Measurements from ENCODE around the gene PRPS1. TPM values are rescaled to one million over a fixed set of nuclear protein-coding genes. Genes with fewer than 3 reads are reported as not detected.

Gene PRPS1
- total RNA-seq, 1 experiment from 2014 or later = 72.0 TPM

DNA sequence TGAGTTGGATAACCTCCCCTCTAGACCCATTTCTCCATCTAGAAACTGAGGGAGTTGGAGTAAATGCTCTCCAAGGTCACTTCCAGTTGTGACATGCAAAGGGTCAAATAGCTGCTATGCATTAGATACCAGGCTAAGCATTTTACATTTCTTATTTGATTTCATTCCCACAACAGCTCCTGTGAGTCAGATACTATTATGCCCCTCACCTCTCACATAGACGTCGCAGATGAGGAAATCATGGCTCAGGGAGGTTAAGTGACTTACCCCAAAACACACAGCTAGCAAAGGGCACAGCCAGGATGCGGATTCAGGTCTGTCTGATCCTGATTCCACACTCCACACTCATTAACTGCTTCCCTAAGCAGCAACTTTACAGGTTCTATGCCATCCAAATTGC lies 57.7 kb downstream of the PRPS1 start:
- Histone ChIP-seq H3K9me3 (replicated peaks) (no peaks in the 10 kb centered on the region), H3K36me3 (no peaks in the 10 kb centered on the region), H3K4me3 (no peak overlapping the region), H3K27ac (no peak overlapping the region), H3K4me1 (replicated peaks) (no peaks in the 10 kb centered on the region), H3K27me3 (replicated peaks) (no peaks in the 10 kb centered on the region)
- no peak for DNase-seq (ENCODE audit: low read depth in 1 of 2, low spot score in 2 of 2)

DNA sequence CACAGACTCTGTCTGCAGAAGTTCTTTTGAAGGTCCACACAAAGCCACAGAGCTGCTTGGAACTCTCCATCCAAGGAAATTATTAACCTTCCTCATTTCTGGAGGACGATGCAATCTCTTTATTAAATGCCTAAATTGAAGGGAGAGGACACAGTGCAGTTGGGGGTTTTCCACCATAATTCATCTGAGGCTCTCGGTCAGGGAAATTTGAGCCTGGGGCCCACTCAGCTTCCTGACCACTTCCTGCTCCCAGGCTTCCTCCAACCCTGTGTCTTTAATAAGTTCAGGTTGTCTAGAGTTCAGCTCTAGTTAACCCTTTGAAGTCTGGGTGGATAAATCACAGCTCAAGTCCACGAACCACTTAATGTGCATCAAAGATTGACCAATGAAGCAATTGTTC lies 58.5 kb downstream of the PRPS1 start:
- no peak overlapping the region for H3K4me3 ChIP-seq
- H3K27me3 ChIP-seq (replicated peaks) = no peaks in the 10 kb centered on the region
- H3K27ac ChIP-seq = no peak overlapping the region
- no peaks in the 10 kb centered on the region for H3K36me3 ChIP-seq
- no peaks in the 10 kb centered on the region for H3K9me3 ChIP-seq (replicated peaks)
- DNase-seq (ENCODE audit: low read depth in 1 of 2, low spot score in 2 of 2) = no peak
- no peaks in the 10 kb centered on the region for H3K4me1 ChIP-seq (replicated peaks)

DNA sequence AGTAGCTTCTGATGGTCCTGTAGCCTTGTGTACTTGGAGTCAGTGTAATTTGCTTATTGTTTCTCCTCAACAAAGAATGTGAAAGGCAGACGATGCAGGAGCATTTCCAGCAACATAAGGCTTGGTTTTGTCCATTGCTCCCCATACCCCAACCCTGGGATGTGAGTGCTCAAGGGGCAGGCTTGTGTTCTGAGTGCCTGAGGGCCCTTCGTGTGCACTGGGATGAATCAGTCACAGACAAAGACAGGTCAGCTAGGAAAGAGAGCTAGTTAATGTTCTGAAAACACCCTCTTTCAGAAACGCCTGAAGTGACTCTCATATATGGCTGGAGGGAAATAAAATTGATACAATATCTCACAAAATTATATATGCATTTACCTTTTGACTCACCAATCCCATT lies 59.1 kb downstream of the PRPS1 start:
- no peak for DNase-seq (ENCODE audit: low read depth in 1 of 2, low spot score in 2 of 2)

DNA sequence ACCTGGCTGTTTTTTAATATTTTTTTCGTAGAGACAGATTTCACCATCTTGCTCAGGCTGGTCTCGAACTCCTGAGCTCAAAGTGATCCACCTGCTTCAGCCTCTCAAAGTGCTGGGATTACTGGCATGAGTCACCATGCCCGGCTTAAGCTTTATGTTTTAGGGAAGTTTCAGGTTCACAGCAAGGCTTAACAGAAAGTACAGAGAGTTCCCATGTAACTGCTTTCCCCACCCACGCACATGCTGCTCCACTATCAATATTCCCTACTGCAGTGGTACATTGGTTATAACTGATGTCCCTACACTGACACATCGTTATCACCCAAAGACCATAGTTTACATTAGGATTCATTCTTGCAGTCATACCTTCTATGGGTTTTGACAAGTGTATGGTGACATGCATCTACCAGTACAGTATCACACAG lies 62.7 kb downstream of the PRPS1 start:
- no peak for DNase-seq (ENCODE audit: low read depth in 1 of 2, low spot score in 2 of 2)
- no peaks in the 10 kb centered on the region for H3K9me3 ChIP-seq (replicated peaks)
- no peaks in the 10 kb centered on the region for H3K27me3 ChIP-seq (replicated peaks)
- H3K4me3 ChIP-seq = no peak overlapping the region
- H3K36me3 ChIP-seq = no peaks in the 10 kb centered on the region
- no peak overlapping the region for H3K27ac ChIP-seq
- no peaks in the 10 kb centered on the region for H3K4me1 ChIP-seq (replicated peaks)

More for the DNA sequence above, 59.1 kb downstream of the PRPS1 start:
- H3K9me3 ChIP-seq (replicated peaks) = no peaks in the 10 kb centered on the region
- H3K36me3 ChIP-seq = no peaks in the 10 kb centered on the region
- no peak overlapping the region for H3K4me3 ChIP-seq
- no peak overlapping the region for H3K27ac ChIP-seq
- no peaks in the 10 kb centered on the region for H3K4me1 ChIP-seq (replicated peaks)
- no peaks in the 10 kb centered on the region for H3K27me3 ChIP-seq (replicated peaks)

DNA sequence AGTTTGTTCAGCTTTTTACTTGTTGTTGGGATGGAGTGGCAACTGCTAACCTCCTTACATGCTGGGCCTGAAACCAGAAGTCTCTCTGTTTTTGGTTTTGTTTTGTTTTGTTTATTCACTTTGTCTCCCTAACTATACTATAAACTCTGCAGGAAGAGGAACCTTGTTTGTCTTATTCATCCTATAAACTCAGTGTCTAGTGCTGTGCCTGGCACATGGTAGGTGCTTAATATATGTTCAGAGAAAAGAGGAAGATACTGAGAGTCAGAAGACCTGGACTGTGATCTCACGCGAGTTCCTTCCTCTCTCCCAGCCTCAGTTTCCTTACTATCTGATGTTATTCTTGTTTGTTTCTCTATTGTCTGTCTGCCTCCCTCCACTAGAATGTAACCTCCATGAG lies 71.3 kb downstream of the PRPS1 start:
- Histone ChIP-seq H3K36me3 (no peaks in the 10 kb centered on the region), H3K27me3 (replicated peaks) (no peaks in the 10 kb centered on the region), H3K4me3 (no peak overlapping the region), H3K27ac (no peak overlapping the region), H3K9me3 (replicated peaks) (no peaks in the 10 kb centered on the region), H3K4me1 (replicated peaks) (no peaks in the 10 kb centered on the region)
- no peak for DNase-seq (ENCODE audit: low read depth in 1 of 2, low spot score in 2 of 2)

DNA sequence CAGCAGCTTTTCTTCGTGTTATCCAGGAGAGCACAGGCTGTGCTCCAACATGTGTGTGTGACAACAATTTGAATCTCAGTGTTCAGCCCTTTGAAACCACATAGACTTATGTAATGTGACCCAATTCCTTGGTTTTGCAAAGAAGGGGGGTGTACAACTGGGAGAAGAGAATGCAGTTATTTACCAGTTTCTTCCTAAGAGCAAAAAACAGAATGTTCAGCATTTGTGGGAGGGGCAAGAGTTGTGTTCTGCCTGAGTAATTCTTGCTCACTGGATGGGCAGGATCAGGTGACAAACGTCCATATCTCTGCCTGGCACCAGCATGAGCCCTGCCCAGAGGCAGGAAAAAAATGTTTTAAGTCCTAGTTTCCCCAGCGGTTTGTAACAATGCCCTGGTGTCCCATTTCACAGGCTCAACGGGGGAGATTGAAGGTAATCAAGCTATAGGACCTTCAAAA lies 72.0 kb downstream of the PRPS1 start:
- no peak for DNase-seq (ENCODE audit: low read depth in 1 of 2, low spot score in 2 of 2)
- Histone ChIP-seq H3K9me3 (replicated peaks) (no peaks in the 10 kb centered on the region), H3K4me1 (replicated peaks) (no peaks in the 10 kb centered on the region), H3K27me3 (replicated peaks) (no peaks in the 10 kb centered on the region), H3K27ac (no peak overlapping the region), H3K36me3 (no peaks in the 10 kb centered on the region), H3K4me3 (no peak overlapping the region)

Other genes starting within 250 kb of the PRPS1 start
- not detected in 2 replicates for gene FRMPD3, start 178.9 kb upstream of the PRPS1 start, total RNA-seq (2014; rRNA removed; shearing (Covaris generic))
- 20.0 and 28.1 TPM in 2 replicates for gene TSC22D3, start 147.3 kb downstream of the PRPS1 start, total RNA-seq (2014; rRNA removed; shearing (Covaris generic))
- gene NCBP2L, start 149.2 kb downstream of the PRPS1 start, total RNA-seq (2014; rRNA removed; shearing (Covaris generic)) = not detected in 2 replicates
- 5.6 and 11.6 TPM in 2 replicates for gene MID2, start 197.4 kb downstream of the PRPS1 start, total RNA-seq (2014; rRNA removed; shearing (Covaris generic))